GM12801 (cell line): ENCODE measurements around the gene TFPI.

Experiments used
- TF ChIP-seq, protein P1 (sequence below): IDR thresholded peaks from one replicate; pipeline ENCODE4 v1.5.1; 2011; ENCODE audit warnings: control low read depth; ENCODE audit not compliant: insufficient read length; ENCODE audit errors: extremely low read depth

TFPI gene

DNA sequence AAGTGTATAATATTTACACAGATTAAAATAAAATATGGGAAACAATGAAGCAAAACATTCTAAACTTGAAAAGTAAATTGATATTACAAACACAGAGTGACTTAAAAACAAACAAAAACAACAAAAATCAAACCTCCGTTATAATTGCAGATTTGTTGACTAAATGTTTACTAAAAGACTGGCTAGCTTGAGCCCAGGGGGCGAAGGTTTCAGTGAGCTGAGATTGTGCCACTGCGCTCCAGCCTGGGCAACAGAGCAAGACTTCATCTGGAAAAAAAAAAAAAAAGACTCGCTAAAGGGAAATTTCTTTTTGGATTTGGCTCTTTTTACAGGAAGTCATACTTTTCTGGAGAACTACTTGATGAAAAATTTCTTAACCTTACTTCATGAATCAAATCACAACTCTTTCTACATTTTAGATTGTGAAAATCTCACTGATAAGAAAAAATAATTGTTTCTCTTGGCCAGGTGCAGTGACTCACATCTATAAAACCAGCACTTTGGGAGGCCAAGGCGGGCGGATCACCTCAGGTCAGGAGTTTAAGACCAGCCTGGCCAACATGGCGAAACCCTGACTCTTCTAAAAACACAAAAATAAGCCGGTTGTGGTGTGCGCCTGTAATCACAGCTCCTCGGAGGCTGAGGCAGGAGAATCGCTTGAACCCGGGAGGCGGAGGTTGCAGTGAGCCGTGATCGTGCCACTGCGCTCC is 9.7 kb downstream of the TFPI start:
- TF ChIP-seq, protein P1, sequence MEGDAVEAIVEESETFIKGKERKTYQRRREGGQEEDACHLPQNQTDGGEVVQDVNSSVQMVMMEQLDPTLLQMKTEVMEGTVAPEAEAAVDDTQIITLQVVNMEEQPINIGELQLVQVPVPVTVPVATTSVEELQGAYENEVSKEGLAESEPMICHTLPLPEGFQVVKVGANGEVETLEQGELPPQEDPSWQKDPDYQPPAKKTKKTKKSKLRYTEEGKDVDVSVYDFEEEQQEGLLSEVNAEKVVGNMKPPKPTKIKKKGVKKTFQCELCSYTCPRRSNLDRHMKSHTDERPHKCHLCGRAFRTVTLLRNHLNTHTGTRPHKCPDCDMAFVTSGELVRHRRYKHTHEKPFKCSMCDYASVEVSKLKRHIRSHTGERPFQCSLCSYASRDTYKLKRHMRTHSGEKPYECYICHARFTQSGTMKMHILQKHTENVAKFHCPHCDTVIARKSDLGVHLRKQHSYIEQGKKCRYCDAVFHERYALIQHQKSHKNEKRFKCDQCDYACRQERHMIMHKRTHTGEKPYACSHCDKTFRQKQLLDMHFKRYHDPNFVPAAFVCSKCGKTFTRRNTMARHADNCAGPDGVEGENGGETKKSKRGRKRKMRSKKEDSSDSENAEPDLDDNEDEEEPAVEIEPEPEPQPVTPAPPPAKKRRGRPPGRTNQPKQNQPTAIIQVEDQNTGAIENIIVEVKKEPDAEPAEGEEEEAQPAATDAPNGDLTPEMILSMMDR, result no peak

DNA sequence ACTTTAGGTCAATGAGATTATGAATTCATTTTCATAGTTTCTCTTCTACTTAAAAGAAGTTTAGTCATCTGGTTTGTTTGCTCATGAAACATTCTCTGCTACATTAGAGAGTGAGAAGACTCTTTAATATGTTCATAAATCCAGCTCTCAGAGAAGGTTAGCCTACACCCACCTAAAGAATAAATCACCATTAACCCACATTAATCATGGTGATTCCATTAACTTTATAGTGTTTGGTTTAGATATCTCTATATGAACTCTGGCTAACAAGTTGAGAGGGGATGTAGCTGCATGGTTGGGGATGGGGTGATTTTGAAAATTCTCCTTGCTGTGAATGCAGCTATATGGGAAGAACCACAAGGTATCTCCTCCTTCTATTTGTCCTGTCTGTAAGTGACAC is 10.7 kb downstream of the TFPI start:
- TF ChIP-seq, protein P1, result no peak

DNA sequence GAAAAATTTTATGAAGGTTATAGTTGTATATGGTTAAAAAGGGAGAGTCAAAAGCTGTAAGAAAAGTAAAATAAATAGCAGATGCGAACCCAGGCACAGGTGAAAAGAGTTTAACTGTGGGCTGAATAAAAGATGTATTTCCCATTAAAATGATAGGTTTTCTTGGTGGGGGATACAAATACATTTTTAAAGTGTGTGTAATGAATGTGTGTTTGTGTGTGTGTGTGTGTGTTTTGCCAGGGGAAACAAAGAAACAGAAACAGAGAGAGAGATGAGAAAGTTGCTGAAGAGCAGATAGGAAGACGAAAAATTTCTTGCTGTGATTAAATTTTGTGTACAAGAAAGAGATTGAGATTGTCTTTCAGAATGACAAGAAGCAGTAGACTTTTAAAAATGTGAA is 12.1 kb downstream of the TFPI start:
- TF ChIP-seq, protein P1, result no peak

DNA sequence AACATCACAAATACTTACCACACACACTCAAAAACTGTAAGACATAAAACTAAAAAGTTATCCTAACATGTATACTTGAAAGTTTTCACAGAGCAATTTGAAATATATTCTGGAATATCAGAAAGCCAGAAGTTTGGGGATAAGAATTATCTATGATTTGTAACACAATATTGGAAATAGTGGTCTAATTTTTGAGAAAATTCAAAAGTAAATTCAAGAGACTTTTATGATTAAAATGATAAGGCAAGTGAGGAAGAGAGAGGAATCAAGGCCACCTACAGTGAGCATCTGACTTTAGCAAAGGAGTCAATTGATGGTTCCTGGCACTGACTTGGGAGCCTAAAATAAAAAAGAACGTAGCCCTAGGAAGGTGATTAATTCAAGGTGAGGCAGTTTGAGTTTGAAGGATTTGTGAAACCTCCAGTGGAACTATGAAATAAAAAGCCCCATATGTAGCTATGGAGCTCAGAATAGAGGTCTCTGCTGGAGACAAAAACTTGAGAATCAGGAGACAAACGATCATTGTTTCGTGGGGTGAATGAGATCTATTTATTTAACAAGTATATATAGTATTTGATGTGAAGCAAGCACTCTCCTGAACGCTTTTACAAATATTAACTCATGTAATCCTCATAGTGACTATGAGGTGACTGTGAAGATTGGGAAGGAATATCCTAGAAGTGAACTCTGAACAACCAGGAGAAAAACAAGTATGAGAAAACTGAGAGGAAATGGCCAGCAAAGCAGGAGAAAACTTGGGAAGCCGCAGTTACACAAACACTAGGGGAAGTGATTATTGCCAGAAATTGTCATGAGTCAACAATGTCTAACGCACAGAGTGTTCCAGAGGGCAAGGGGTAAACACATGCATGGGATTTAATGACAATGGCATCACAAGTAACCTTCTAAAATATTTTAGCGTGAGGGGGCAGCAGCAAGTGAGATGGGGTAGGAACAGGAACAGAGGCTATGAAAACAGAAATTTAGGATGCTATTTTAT is 12.8 kb downstream of the TFPI start:
- TF ChIP-seq, protein P1, result no peak

DNA sequence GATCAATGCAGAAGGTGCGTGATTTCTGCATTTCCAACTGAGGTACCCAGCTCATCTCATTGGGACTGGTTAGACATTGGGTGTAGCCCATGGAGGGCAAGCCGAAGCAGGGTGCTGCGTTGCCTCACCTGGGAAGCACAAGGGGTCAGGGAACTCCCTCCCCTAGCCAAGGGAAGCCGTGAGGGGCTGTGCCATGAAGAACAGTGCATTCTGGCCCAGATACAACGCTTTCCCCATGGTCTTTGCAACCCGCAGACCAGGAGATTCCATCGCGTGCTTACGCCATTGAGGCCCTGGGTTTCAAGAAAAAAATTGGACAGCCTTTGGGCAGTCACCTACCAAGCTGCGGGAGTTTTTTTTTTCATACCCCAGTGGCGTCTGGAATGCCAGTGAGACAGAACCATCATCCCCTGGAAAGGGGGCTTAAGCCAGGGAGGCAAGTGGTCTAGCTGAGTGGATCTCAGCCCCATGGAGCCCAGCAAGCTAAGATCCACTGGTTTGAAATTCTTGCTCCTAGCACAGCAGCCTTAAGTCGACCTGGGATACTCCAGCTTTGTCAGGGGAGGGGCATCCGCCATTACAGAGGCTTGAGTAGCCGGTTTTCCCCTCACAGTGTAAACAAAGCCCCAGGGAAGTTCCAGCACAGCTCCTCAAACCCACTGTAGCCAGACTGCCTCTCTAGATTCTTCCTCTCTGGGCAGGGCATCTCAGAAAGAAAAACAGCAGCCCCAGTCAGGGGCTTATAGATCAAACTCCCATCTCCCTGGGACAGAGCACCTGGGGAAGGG is 21.7 kb downstream of the TFPI start:
- TF ChIP-seq, protein P1, result no peak

DNA sequence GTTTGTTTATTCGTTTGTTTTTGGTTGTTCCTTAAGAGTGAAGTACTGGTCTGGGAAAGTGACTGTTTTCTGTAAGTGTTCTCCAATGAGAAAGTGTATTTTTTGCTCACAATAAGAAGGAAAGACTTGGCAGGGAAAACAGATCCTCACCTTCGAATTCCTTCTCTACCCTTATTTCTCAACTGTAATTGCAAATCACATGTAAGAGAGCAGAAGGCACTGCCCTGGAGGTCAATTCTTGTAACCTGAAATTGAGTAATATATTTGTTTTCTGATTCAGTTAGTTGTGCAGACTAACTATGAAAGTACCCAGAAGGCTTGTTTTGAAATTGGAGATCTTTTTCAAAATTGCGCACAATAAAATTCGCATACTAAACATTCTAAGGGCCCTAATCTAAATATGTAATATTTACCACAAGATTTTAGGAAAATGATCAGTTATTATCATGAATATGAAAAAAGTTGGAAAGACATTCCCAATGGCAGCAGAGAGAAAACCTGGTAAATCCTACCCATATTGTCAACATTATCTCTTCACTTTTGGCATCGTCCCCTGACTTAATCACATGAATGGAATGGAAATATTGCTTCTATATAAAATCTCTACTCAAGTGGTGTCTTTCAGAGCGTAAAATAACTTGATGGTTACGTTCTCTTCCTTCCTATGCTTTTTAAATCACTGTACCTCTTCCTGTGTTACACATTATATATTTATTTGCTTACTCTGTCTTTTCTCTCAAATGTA is 24.1 kb downstream of the TFPI start:
- TF ChIP-seq, protein P1, result no peak
